HepG2 (cell line): ENCODE results near the gene HSF4. TPM values are rescaled to one million over a fixed set of nuclear protein-coding genes. Genes with fewer than 3 reads are reported as not detected.

Source experiments
- ATAC-seq: fragments of 200-7000 bp; cut with Tn5 transposase; 3 replicates; pipeline ENCODE4 v1.9.1; 2020; ENCODE audit warnings: mild to moderate bottlenecking, moderate library complexity
- BruUV-seq: library from RNA; stranded (reverse); fragments of 400-500 nt; replicated peaks from 2 replicates; lab custom pipeline; 2021; lab: Mats Ljungman, UMichigan
- CTCF ChIA-PET: fragments of 300-600 bp; formaldehyde crosslinking; extraction: SDS; loops from one replicate; lab custom pipeline; 2021; ENCODE audit warnings: low total read pairs, inconsistent platforms, low intra/inter-chr PET ratio; lab: Yijun Ruan, JAX
- POLR2A ChIA-PET: fragments of 350-600 bp; sonication (Branson Sonifier 250); formaldehyde crosslinking; loops from one replicate; lab custom pipeline; 2020; ENCODE audit warnings: antibody characterized with exemption, inconsistent platforms; lab: Yijun Ruan, JAX
- DNase-seq: peaks from one replicate; pipeline ENCODE4 v3.0.0-alpha.2; 2015; ENCODE audit warnings: low spot score
- FAIRE-seq: peaks from 3 replicates; lab custom pipeline; 2011; peaks lifted over from hg19 to GRCh38; lab: Jason Lieb, UNC
- H2AFZ ChIP-seq: one replicate; pipeline ENCODE4 v1.6.1; 2011; ENCODE audit warnings: low read length, inconsistent platforms
- H3K27ac ChIP-seq: fragments of 300-600 bp; 3 replicates; pipeline ENCODE4 v1.8.0; 2011; ENCODE audit warnings: mixed run types, mild to moderate bottlenecking, mixed read lengths, low read length, inconsistent platforms; ENCODE audit not compliant: insufficient read depth; ENCODE audit errors: extremely low read length
- H3K27me3 ChIP-seq, 2 experiments: fragments of 200-600 bp in 1 of 2; 2 replicates in 1 of 2; 3 replicates in 1 of 2; pipeline versions ENCODE4 v1.6.0 to v1.8.0; 2011; ENCODE audit warnings: low read length in 2 of 2, mild to moderate bottlenecking in 2 of 2, moderate library complexity in 2 of 2, inconsistent platforms in 1 of 2; ENCODE audit not compliant: insufficient read depth in 2 of 2, control insufficient read depth in 1 of 2
- H3K36me3 ChIP-seq, 2 experiments: fragments of 200-600 bp in 1 of 2; replicated peaks in 1 of 2; 2 replicates in 1 of 2; 3 replicates in 1 of 2; pipeline versions ENCODE4 v1.5.1 to v1.8.0; 2011; ENCODE audit warnings: low read length in 2 of 2, inconsistent platforms in 1 of 2; ENCODE audit not compliant: insufficient read depth in 2 of 2, control insufficient read depth in 1 of 2
- H3K4me1 ChIP-seq: 2 replicates; pipeline ENCODE4 v1.5.1; 2012; ENCODE audit warnings: low read length, inconsistent platforms; ENCODE audit not compliant: insufficient read depth
- H3K4me2 ChIP-seq: 2 replicates; pipeline ENCODE4 v1.6.0; 2011; ENCODE audit warnings: low read depth, low read length, inconsistent platforms
- H3K4me3 ChIP-seq, 3 experiments: fragments of 200-600 bp in 1 of 3; sonication (generic), shearing (Covaris generic) in 1 of 3; replicated peaks in 1 of 3; 2 replicates each; pipeline ENCODE4 v1.5.1; 2011 to 2016; ENCODE audit warnings: low read length in 3 of 3, inconsistent platforms in 2 of 3, low read depth in 2 of 3, mild to moderate bottlenecking in 2 of 3, control low read depth in 1 of 3, mixed read lengths in 1 of 3; ENCODE audit not compliant: insufficient read depth in 1 of 3
- H3K79me2 ChIP-seq: one replicate; pipeline ENCODE4 v1.6.1; 2011; ENCODE audit warnings: low read length, inconsistent platforms; ENCODE audit not compliant: insufficient read depth
- H3K9ac ChIP-seq: 2 replicates; pipeline ENCODE4 v1.6.0; 2011; ENCODE audit warnings: mild to moderate bottlenecking, low read depth, low read length, inconsistent platforms; ENCODE audit not compliant: insufficient read depth
- H3K9me3 ChIP-seq: 2 replicates; pipeline ENCODE4 v1.5.1; 2012; ENCODE audit warnings: mild to moderate bottlenecking, low read length
- H4K20me1 ChIP-seq: 2 replicates; pipeline ENCODE4 v1.6.0; 2011; ENCODE audit warnings: inconsistent platforms, mild to moderate bottlenecking, low read length, moderate library complexity; ENCODE audit not compliant: insufficient read depth
- ATF7 ChIP-seq, 2 experiments: fragments of 450-650 bp in 1 of 2; sonication (generic) in 1 of 2; formaldehyde crosslinking in 1 of 2; IDR thresholded peaks; 2 replicates each; pipeline versions ENCODE4 v1.4.0 to v1.6.1; 2016 to 2020; ENCODE audit warnings: antibody characterized with exemption in 1 of 2, mild to moderate bottlenecking in 1 of 2, missing genetic modification reagents in 1 of 2
- EZH2 ChIP-seq: conservative IDR thresholded peaks from 2 replicates; pipeline ENCODE4 v1.6.1; 2012; ENCODE audit warnings: mild to moderate bottlenecking, low read depth, low read length, moderate library complexity
- HNF1A ChIP-seq, 2 experiments: sonication (generic) in 1 of 2; formaldehyde crosslinking in 1 of 2; IDR thresholded peaks; 2 replicates each; pipeline versions ENCODE4 v1.4.0 to v1.6.1; 2016 to 2020; ENCODE audit warnings: borderline replicate concordance in 1 of 2, low read depth in 1 of 2, mild to moderate bottlenecking in 1 of 2, missing genetic modification reagents in 1 of 2
- MAFG ChIP-seq: sonication (generic); formaldehyde crosslinking; IDR thresholded peaks from 2 replicates; pipeline ENCODE4 v1.5.1; 2020; ENCODE audit warnings: mild to moderate bottlenecking, missing genetic modification reagents
- PAF1 ChIP-seq: IDR thresholded peaks from 2 replicates; pipeline ENCODE4 v1.6.1; 2016; ENCODE audit warnings: missing genetic modification reagents, missing compliant biosample characterization
- POLR2A ChIP-seq, 2 experiments: IDR thresholded peaks; 2 replicates each; pipeline ENCODE4 v1.6.1; 2011; ENCODE audit warnings: low read depth in 2 of 2, low read length in 2 of 2, mild to moderate bottlenecking in 1 of 2, moderate library complexity in 1 of 2; ENCODE audit not compliant: insufficient read depth in 1 of 2
- RFX5 ChIP-seq: IDR thresholded peaks from 2 replicates; pipeline ENCODE4 v1.6.1; 2011; ENCODE audit warnings: low read depth, low read length, improper control_type of control experiment
- SIN3B ChIP-seq: fragments of 150-350 bp; IDR thresholded peaks from 2 replicates; pipeline ENCODE4 v1.6.1; 2014; ENCODE audit warnings: low read length
- SMAD9 ChIP-seq: sonication (generic); formaldehyde crosslinking; IDR thresholded peaks from 2 replicates; pipeline ENCODE4 v1.5.1; 2020; ENCODE audit warnings: mild to moderate bottlenecking, missing genetic modification reagents
- WIZ ChIP-seq: sonication (generic); formaldehyde crosslinking; IDR thresholded peaks from 2 replicates; pipeline ENCODE4 v1.5.1; 2020; ENCODE audit warnings: mild to moderate bottlenecking, missing genetic modification reagents
- ZBTB43 ChIP-seq: sonication (generic); formaldehyde crosslinking; conservative IDR thresholded peaks from 2 replicates; pipeline ENCODE4 v1.4.0; 2020; ENCODE audit warnings: missing genetic modification reagents
- ZFY ChIP-seq: sonication (generic); formaldehyde crosslinking; IDR thresholded peaks from 2 replicates; pipeline ENCODE4 v1.4.0; 2020; ENCODE audit warnings: missing genetic modification reagents
- ZNF296 ChIP-seq: sonication (generic); formaldehyde crosslinking; conservative IDR thresholded peaks from 2 replicates; pipeline ENCODE4 v1.5.0; 2020; ENCODE audit warnings: mild to moderate bottlenecking, missing genetic modification reagents
- WGBS: methylation state at CpG from one replicate; pipeline ENCODE4 v1.1.6; 2017; ENCODE audit warnings: low lambda C conversion rate; 5-methylcytosine and 5-hydroxymethylcytosine counted together
- in situ Hi-C: cut with HindIII; loops from 2 replicates; pipeline ENCODE4 v1.10.0; 2017; ENCODE audit warnings: low pct_unique_long_range_greater_than_20kb; ENCODE audit not compliant: extremely low pct_ligation_motif_present
- intact Hi-C: fragments of 100-400 bp; cut with micrococcal nuclease; formaldehyde crosslinking; loops from one replicate; pipeline ENCODE4 v1.10.0; 2022; ENCODE audit not compliant: unreplicated experiment
- polyA plus RNA-seq, 8 experiments: library from polyadenylated mRNA; depleted of rRNA in 3 of 8; stranded (reverse) in 7 of 8; unstranded in 1 of 8; fragments of >200 nt; fragmentation: Illumina TruSeq in 4 of 8; extraction: Trizol in 4 of 8; gene quantifications; 2 replicates each; pipeline versions ENCODE4 v1.2.1 to v1.2.3, GENCODE V29; 2011 to 2016; ENCODE audit warnings: low read depth in 4 of 8, missing spikeins in 1 of 8, mixed read lengths in 1 of 8; ENCODE audit not compliant: insufficient read depth in 1 of 8
- total RNA-seq, 5 experiments: library from RNA; depleted of rRNA; stranded (reverse); fragments of >200 nt; fragmentation: Illumina TruSeq; extraction: Trizol; gene quantifications; 2 replicates each; pipeline ENCODE4 v1.2.3, GENCODE V29; 2016; ENCODE audit warnings: low read depth in 1 of 5

The HSF4 gene
- total and polyA plus RNA-seq, 2 of the 13 experiments (the other 11 are each of a cell fraction or from before 2014, with no cell fraction given) = 3.5 to 16.9 TPM

- ATAC-seq = no peak
- DNase-seq = no peak
- Histone ChIP-seq H3K4me2 (no peak overlapping the region), H3K9me3 (no peaks in the 10 kb centered on the region), H3K9ac (no peak overlapping the region), H3K27ac (no peak overlapping the region), H3K79me2 (no peaks in the 10 kb centered on the region), H3K27me3 (no peaks in the 10 kb centered on the region), H3K4me1 (peaks cover 8% of the 10 kb centered on the region), H4K20me1 (peaks cover 9% of the 10 kb centered on the region; the same call in 1 of the 2 replicates), H2AFZ (no peak overlapping the region), H3K4me3 (no peak overlapping the region), H3K36me3 (peaks cover 64 to 83% of the 10 kb centered on the region in 2 experiments)
- TF ChIP-seq EZH2 (no peak), ZFY (CRISPR knock-in tag) (no peak), ZNF296 (CRISPR knock-in tag) (no peak), ZBTB43 (CRISPR knock-in tag) (no peak), WIZ (no peak), PAF1 (CRISPR knock-in tag) (no peak), SMAD9 (no peak), HNF1A (IDR thresholded peaks at IDR 0.05; ENCODE audit: low read depth) (no peak), HNF1A (CRISPR knock-in tag; IDR thresholded peaks at IDR 0.05; ENCODE audit: borderline replicate concordance) (no peak), ATF7 (IDR thresholded peaks at IDR 0.05) (no peak), ATF7 (CRISPR knock-in tag; IDR thresholded peaks at IDR 0.05) (no peak), POLR2A (IDR thresholded peaks at IDR 0.05; ENCODE audit: insufficient read depth in 1 of 2, low read depth in 2 of 2, low read length in 2 of 2) (no peak), RFX5 (no peak), MAFG (CRISPR knock-in tag) (no peak), SIN3B (no peak)
- intact Hi-C loops = no loop called here
- BruUV-seq = no TSS peak
- WGBS = 87% methylated on average over 2 of the region's 2 CpGs
- in situ Hi-C loops = no loop called here
- no peak for FAIRE-seq
- CTCF ChIA-PET = no interaction called here
- POLR2A ChIA-PET = no interaction called here
Observed at GRCh38 chr16:67145746-67146145, 18.8 kb upstream of the HSF4 start.
